CD4-positive, alpha-beta T cell (primary cell): Measurements from ENCODE around the gene SLC2A5. TPM values are rescaled to one million over a fixed set of nuclear protein-coding genes. Genes with fewer than 3 reads are reported as not detected.

Experiments used
- ATAC-seq: fragments of 200-7000 bp; cut with Tn5 transposase; one replicate; pipeline ENCODE4 v1.10.0; 2022; ENCODE audit warnings: mild to moderate bottlenecking; ENCODE audit not compliant: poor library complexity
- CTCF ChIA-PET: fragments of 350-600 bp; sonication (Branson Sonifier 250); formaldehyde crosslinking; loops from one replicate; lab custom pipeline; 2021; ENCODE audit warnings: antibody characterized with exemption, inconsistent platforms; lab: Charles Lee
- POLR2A ChIA-PET: fragments of 350-600 bp; sonication (Branson Sonifier 250); formaldehyde crosslinking; loops from one replicate; lab custom pipeline; 2021; ENCODE audit warnings: antibody characterized with exemption, inconsistent platforms; lab: Charles Lee
- DNase-seq, 14 experiments: peaks; one replicate each; pipeline ENCODE4 v3.0.0-alpha.2; 2013 to 2020; ENCODE audit warnings: mixed read lengths in 2 of 14
- H3K27ac ChIP-seq, 2 donors: one replicate each; pipeline versions ENCODE4 v1.5.1 to v1.7.0; 2013; ENCODE audit warnings: low read length in 2 of 2, low read depth in 1 of 2, mild to moderate bottlenecking in 1 of 2
- H3K27me3 ChIP-seq, 2 experiments: 1 replicate in 1 of 2; 2 replicates in 1 of 2; pipeline versions ENCODE4 v1.6.1 to v1.7.0; 2013; ENCODE audit warnings: low read length in 2 of 2, control low read depth in 1 of 2, mild to moderate bottlenecking in 1 of 2, moderate library complexity in 1 of 2; ENCODE audit not compliant: insufficient read depth in 2 of 2, control insufficient read depth in 1 of 2
- H3K36me3 ChIP-seq: one replicate; pipeline ENCODE4 v1.6.1; 2013; ENCODE audit warnings: low read length, control low read depth; ENCODE audit not compliant: insufficient read depth
- H3K4me1 ChIP-seq: one replicate; pipeline ENCODE4 v1.6.1; 2013; ENCODE audit warnings: low read length, control low read depth; ENCODE audit not compliant: insufficient read depth
- H3K4me3 ChIP-seq: one replicate; pipeline ENCODE4 v1.5.1; 2013; ENCODE audit warnings: mild to moderate bottlenecking, low read length, moderate library complexity
- H3K9me3 ChIP-seq, 2 experiments: 1 replicate in 1 of 2; 2 replicates in 1 of 2; pipeline versions ENCODE4 v1.6.1 to v1.7.0; 2013; ENCODE audit warnings: low read length in 2 of 2, mild to moderate bottlenecking in 2 of 2, control low read depth in 1 of 2, moderate library complexity in 1 of 2; ENCODE audit not compliant: control insufficient read depth in 1 of 2, insufficient read depth in 1 of 2
- H3K27ac Mint-ChIP-seq: one replicate; pipeline ENCODE4 v1.8.0; 2020; ENCODE audit warnings: mixed read lengths
- H3K27me3 Mint-ChIP-seq: one replicate; pipeline ENCODE4 v1.8.0; 2021; ENCODE audit warnings: mixed read lengths
- H3K36me3 Mint-ChIP-seq: one replicate; pipeline ENCODE4 v1.8.0; 2021; ENCODE audit warnings: low read depth, mixed read lengths
- H3K4me1 Mint-ChIP-seq: one replicate; pipeline ENCODE4 v1.8.0; 2021; ENCODE audit warnings: low read depth, mixed read lengths
- H3K4me3 Mint-ChIP-seq: one replicate; pipeline ENCODE4 v1.8.0; 2020; ENCODE audit warnings: mild to moderate bottlenecking, mixed read lengths
- H3K9me3 Mint-ChIP-seq: one replicate; pipeline ENCODE4 v1.8.0; 2020; ENCODE audit warnings: mixed read lengths
- CTCF ChIP-seq: fragments of 200-600 bp; IDR thresholded peaks from one replicate; pipeline ENCODE4 v1.8.0; 2022; ENCODE audit warnings: antibody characterized with exemption, mild to moderate bottlenecking
- intact Hi-C, 2 experiments: fragments of 100-400 bp; cut with DNase I in 1 of 2; cut with micrococcal nuclease in 1 of 2; formaldehyde crosslinking; loops; one replicate each; pipeline versions ENCODE4 v1.15.1 to v1.9.0; 2023 to 2025; cut with DNase I, micrococcal nuclease
- polyA plus RNA-seq, 2 donors: library from polyadenylated mRNA; unstranded; fragments of 120-200 nt; gene quantifications; one replicate each; pipeline ENCODE4 v1.2.1, GENCODE V29; 2013
- total RNA-seq, 174 experiments: library from RNA in 2 of 174; stranded (reverse) in 2 of 174; gene quantifications; one replicate each; pipeline ENCODE4 v1.2.3 and lab custom pipeline; 2021 to 2026

SLC2A5 gene
- total RNA-seq (not detected), total RNA-seq (lab: John Stamatoyannopoulos, UW) (0 to 2.5 (median 0.45) reads per million in 172 experiments)
- 0.14 TPM for polyA plus RNA-seq (2013, experiment 1 of 2)
- 0.11 TPM for polyA plus RNA-seq (2013, experiment 2 of 2)

GRCh38 chr1:9069326-9070100 is at the start of gene SLC2A5:
Gene SLC2A5, minus strand, starts transcription at chr1:9069635. Its CDS starts 99 bp downstream, at chr1:9069536.
- intact Hi-C loops: no loop called here
- Mint-ChIP-seq H3K4me3 (no peak within 1 kb of the TSS), H3K27ac (no peak within 1 kb of the TSS), H3K27me3 (peaks cover 15% of the 10 kb centered on the region), H3K36me3 (no peaks in the 10 kb centered on the region), H3K9me3 (no peaks in the 10 kb centered on the region), H3K4me1 (peaks cover 6% of the 10 kb centered on the region)
- no peaks in the 10 kb centered on the region for H3K9me3 ChIP-seq
- ChIA-PET CTCF (no interaction called here), POLR2A (no interaction called here)
- H3K36me3 ChIP-seq: no peaks in the 10 kb centered on the region
- no peak for TF ChIP-seq CTCF
- no peak within 1 kb of the TSS for H3K27ac ChIP-seq
- DNase-seq (peak in 2 of 14 experiments; percentile 31 to 48), ATAC-seq (no peak)
- no peaks in the 10 kb centered on the region for H3K27me3 ChIP-seq
- no peaks in the 10 kb centered on the region for H3K4me1 ChIP-seq
- H3K4me3 ChIP-seq: no peak within 1 kb of the TSS

GRCh38 chr1:9118186-9118585 is 48.8 kb upstream of the SLC2A5 start:
- ChIA-PET CTCF (no interaction called here), POLR2A (no interaction called here)
- TF ChIP-seq CTCF: no peak
- Histone ChIP-seq H3K27ac (no peak overlapping the region), H3K9me3 (no peaks in the 10 kb centered on the region), H3K4me1 (peaks cover 13% of the 10 kb centered on the region), H3K27me3 (no peaks in the 10 kb centered on the region), H3K4me3 (no peak overlapping the region), H3K36me3 (no peaks in the 10 kb centered on the region)
- ATAC-seq: no peak
- peaks cover 26% of the 10 kb centered on the region for H3K4me1 Mint-ChIP-seq
- H3K27ac Mint-ChIP-seq: no peak overlapping the region
- peaks cover 4% of the 10 kb centered on the region for H3K36me3 Mint-ChIP-seq
- H3K9me3 Mint-ChIP-seq: no peaks in the 10 kb centered on the region
- H3K4me3 Mint-ChIP-seq: no peak overlapping the region
- DNase-seq: no peak
- H3K27me3 Mint-ChIP-seq: no peaks in the 10 kb centered on the region
- intact Hi-C loops: no loop called here

GRCh38 chr1:9115351-9116205 is 46.1 kb upstream of the SLC2A5 start:
- ATAC-seq (no peak), DNase-seq (no peak)
- Histone ChIP-seq H3K36me3 (no peaks in the 10 kb centered on the region), H3K9me3 (no peaks in the 10 kb centered on the region), H3K27me3 (no peaks in the 10 kb centered on the region), H3K4me1 (peaks cover 5% of the 10 kb centered on the region), H3K27ac (no peak overlapping the region), H3K4me3 (no peak overlapping the region)
- POLR2A ChIA-PET: interaction anchor here (0.6 kb wide), 1 partner anchor 304 kb away, joined by 4 read pairs; no protein-coding TSS in a partner anchor
- no peak for TF ChIP-seq CTCF
- H3K4me1 Mint-ChIP-seq: peaks cover 15% of the 10 kb centered on the region
- no peak overlapping the region for H3K27ac Mint-ChIP-seq
- H3K9me3 Mint-ChIP-seq: no peaks in the 10 kb centered on the region
- intact Hi-C loops: no loop called here
- H3K36me3 Mint-ChIP-seq: peaks cover 13% of the 10 kb centered on the region
- H3K4me3 Mint-ChIP-seq: no peak overlapping the region
- CTCF ChIA-PET: no interaction called here
- H3K27me3 Mint-ChIP-seq: no peaks in the 10 kb centered on the region
